Activated naive CD8-positive, alpha-beta T cell treated with anti-CD3 and anti-CD28 coated beads for 36 hours (primary cell): ENCODE results near the gene PLA2G1B. TPM values are rescaled to one million over a fixed set of nuclear protein-coding genes. Genes with fewer than 3 reads are reported as not detected.

Source experiments
- DNase-seq: peaks from one replicate; pipeline ENCODE4 v3.0.0; 2021
- H3K27ac Mint-ChIP-seq: one replicate; pipeline ENCODE4 v1.8.0; 2022; ENCODE audit warnings: mild to moderate bottlenecking, moderate library complexity, mixed read lengths
- H3K27me3 Mint-ChIP-seq: one replicate; pipeline ENCODE4 v1.8.0; 2022; ENCODE audit warnings: mild to moderate bottlenecking, mixed read lengths
- H3K36me3 Mint-ChIP-seq: one replicate; pipeline ENCODE4 v1.8.0; 2021; ENCODE audit warnings: mild to moderate bottlenecking, mixed read lengths
- H3K4me1 Mint-ChIP-seq: one replicate; pipeline ENCODE4 v1.8.0; 2021; ENCODE audit warnings: mixed read lengths
- H3K4me3 Mint-ChIP-seq: one replicate; pipeline ENCODE4 v1.8.0; 2022; ENCODE audit warnings: mild to moderate bottlenecking, moderate library complexity, mixed read lengths
- H3K9me3 Mint-ChIP-seq: one replicate; pipeline ENCODE4 v1.8.0; 2022; ENCODE audit warnings: mixed read lengths
- total RNA-seq, 2 experiments: library from RNA; stranded (reverse); gene quantifications; one replicate each; pipeline ENCODE4 v1.2.3, GENCODE V29; 2021

The PLA2G1B gene
- not detected for total RNA-seq

DNA sequence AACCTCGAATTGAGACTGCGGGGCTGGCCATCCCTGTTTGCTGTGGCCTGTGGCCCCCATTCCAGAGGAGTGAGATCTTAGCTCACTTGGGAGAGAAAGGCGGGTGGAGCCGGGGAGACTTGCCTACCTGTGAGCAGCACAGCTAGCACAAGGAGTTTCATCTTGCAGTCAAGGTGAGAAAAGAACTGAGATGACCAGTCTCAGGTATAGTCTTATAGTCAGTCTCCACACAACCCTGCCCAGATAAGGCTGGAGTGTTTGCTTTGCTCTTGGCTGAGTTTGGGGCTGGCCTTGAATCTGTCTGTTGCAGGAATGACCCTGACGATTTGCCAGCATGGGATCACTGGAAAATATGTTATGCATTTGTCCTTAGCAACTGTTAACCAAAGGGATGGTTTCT lies at the start of gene PLA2G1B:
Gene PLA2G1B (minus strand): TSS at position 187 of the 400 bp plus-strand sequence. CDS start 26 bp downstream, at position 161.
- Mint-ChIP-seq H3K4me3 (no peak within 1 kb of the TSS), H3K27ac (no peak within 1 kb of the TSS)

DNA sequence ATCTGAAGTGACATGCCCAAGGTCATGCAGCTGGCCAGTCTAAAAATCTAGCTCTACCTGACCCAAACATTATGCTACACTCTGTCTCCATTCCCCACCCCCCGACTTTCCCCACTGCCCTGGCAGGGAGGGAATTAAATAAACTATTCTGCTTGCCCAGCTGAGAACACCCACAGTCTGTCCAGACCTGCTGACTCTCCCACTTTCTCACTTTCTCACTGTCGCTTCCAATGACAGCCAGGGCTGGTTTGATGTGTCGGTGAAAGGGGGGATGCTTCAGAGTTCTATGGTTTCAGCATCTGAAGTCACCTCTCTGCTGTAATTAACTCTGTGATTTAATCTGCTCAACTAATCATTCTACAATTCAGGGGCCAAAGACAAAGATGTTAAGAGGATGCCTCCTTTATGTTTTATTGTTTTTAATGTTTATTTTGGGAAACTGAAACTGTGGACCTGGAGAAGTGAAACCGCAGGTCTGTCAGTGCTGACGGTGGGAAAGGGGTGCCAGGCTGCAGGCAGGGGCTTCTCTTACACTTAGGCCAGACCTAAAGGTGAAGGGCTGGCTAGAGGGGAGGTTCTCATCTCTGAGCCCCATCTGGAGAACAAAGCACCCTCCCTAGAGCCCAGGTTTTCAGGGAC lies 49.5 kb upstream of the PLA2G1B start:
- no peaks in the 10 kb centered on the region for H3K36me3 Mint-ChIP-seq
- H3K4me3 Mint-ChIP-seq = no peak overlapping the region
- H3K4me1 Mint-ChIP-seq = no peaks in the 10 kb centered on the region
- H3K27me3 Mint-ChIP-seq = peaks cover 50% of the 10 kb centered on the region
- no peak overlapping the region for H3K27ac Mint-ChIP-seq
- no peak for DNase-seq
- no peaks in the 10 kb centered on the region for H3K9me3 Mint-ChIP-seq

More for the DNA sequence above, at the start of gene PLA2G1B:
- Mint-ChIP-seq H3K4me1 (peaks cover 7% of the 10 kb centered on the region), H3K9me3 (no peaks in the 10 kb centered on the region), H3K27me3 (no peaks in the 10 kb centered on the region), H3K36me3 (no peaks in the 10 kb centered on the region)
- DNase-seq = no peak

GRCh38 chr12:120376416-120376815 lies 48.8 kb upstream of the PLA2G1B start:
- Mint-ChIP-seq H3K27me3 (peaks cover 56% of the 10 kb centered on the region), H3K4me1 (no peaks in the 10 kb centered on the region), H3K36me3 (no peaks in the 10 kb centered on the region), H3K4me3 (no peak overlapping the region), H3K9me3 (no peaks in the 10 kb centered on the region), H3K27ac (no peak overlapping the region)
- no peak for DNase-seq

- H3K27me3 Mint-ChIP-seq = peaks cover 58% of the 10 kb centered on the region
- no peak for DNase-seq
- no peaks in the 10 kb centered on the region for H3K36me3 Mint-ChIP-seq
- no peaks in the 10 kb centered on the region for H3K9me3 Mint-ChIP-seq
- no peak overlapping the region for H3K27ac Mint-ChIP-seq
- H3K4me1 Mint-ChIP-seq = no peaks in the 10 kb centered on the region
- no peak overlapping the region for H3K4me3 Mint-ChIP-seq
These were observed 48.4 kb upstream of the PLA2G1B start for GRCh38 chr12:120376009-120376408.

DNA sequence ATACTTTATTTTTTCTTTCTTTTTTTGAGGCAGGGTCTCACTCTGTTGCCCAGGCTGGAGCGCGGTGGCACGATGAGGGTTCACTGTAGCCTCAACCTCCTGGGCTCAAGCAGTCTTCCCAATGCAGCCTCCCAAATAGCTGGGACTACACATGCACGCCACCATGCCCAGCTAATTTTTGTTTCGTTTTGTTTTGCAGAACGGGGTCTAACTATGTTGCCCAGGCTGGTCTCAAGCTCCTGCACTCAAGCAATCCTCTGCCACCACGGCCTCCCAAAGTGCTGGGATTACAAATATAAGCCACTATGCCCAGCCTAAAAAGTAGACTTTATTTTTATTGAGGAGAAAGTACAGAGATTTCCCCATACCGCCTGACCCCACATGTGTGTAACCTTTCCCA lies 46.1 kb upstream of the PLA2G1B start:
- no peaks in the 10 kb centered on the region for H3K9me3 Mint-ChIP-seq
- H3K27me3 Mint-ChIP-seq = peaks cover 71% of the 10 kb centered on the region
- H3K4me3 Mint-ChIP-seq = no peak overlapping the region
- H3K27ac Mint-ChIP-seq = no peak overlapping the region
- H3K36me3 Mint-ChIP-seq = no peaks in the 10 kb centered on the region
- no peak for DNase-seq
- H3K4me1 Mint-ChIP-seq = peaks cover 10% of the 10 kb centered on the region

DNA sequence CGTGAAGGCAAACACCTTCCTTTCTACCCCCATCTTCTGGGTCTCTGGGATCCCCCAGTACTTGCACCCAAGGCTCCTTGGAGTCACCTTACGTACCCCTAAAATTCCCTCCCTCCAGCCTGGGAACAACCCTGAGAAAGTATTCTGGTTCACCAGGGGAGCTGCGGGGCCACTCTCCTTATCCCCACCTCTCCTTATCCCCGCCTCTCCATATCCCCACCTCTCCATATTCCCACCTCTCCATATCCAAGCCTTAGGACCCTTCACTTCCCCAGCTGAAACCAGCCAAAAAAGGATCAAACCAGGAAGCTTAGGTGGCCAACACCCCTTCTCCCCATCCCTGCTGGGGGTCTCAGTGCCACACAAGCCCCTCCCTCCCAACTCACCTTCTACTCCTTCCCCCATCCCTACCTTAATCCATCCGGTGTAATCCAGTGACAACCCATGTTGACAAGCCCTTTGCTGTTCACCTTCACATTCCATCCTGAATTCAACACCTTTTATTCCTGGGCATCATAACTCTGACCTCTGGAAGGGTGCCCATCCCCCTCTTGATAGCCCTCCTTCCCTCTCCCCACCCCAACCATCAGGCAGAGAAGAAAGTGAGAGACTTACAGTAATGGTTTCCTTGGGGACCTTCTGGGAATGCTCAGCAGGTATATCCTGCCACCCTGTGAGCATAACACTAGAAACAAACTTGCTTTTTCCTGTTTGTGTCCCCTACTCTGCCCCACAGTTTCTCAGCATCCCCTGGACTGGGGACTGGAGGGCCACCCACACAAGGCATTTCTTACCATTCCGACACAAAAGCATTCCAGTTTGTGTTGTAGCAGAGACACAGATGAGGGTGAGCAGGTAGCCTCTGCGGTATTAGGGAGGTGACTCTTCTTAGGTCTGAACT lies 43.0 kb upstream of the PLA2G1B start:
- H3K9me3 Mint-ChIP-seq = no peaks in the 10 kb centered on the region
- no peaks in the 10 kb centered on the region for H3K36me3 Mint-ChIP-seq
- H3K27me3 Mint-ChIP-seq = peaks cover 80% of the 10 kb centered on the region
- H3K4me3 Mint-ChIP-seq = peak overlapping the region; percentile 66
- DNase-seq = no peak
- H3K4me1 Mint-ChIP-seq = peaks cover 12% of the 10 kb centered on the region
- H3K27ac Mint-ChIP-seq = no peak overlapping the region

GRCh38 chr12:120369603-120370342 lies 42.2 kb upstream of the PLA2G1B start:
- H3K9me3 Mint-ChIP-seq = no peaks in the 10 kb centered on the region
- DNase-seq = no peak
- peaks cover 12% of the 10 kb centered on the region for H3K4me1 Mint-ChIP-seq
- H3K27me3 Mint-ChIP-seq = peaks cover 77% of the 10 kb centered on the region
- no peak overlapping the region for H3K27ac Mint-ChIP-seq
- no peaks in the 10 kb centered on the region for H3K36me3 Mint-ChIP-seq
- H3K4me3 Mint-ChIP-seq = peak overlapping the region; percentile 66

DNA sequence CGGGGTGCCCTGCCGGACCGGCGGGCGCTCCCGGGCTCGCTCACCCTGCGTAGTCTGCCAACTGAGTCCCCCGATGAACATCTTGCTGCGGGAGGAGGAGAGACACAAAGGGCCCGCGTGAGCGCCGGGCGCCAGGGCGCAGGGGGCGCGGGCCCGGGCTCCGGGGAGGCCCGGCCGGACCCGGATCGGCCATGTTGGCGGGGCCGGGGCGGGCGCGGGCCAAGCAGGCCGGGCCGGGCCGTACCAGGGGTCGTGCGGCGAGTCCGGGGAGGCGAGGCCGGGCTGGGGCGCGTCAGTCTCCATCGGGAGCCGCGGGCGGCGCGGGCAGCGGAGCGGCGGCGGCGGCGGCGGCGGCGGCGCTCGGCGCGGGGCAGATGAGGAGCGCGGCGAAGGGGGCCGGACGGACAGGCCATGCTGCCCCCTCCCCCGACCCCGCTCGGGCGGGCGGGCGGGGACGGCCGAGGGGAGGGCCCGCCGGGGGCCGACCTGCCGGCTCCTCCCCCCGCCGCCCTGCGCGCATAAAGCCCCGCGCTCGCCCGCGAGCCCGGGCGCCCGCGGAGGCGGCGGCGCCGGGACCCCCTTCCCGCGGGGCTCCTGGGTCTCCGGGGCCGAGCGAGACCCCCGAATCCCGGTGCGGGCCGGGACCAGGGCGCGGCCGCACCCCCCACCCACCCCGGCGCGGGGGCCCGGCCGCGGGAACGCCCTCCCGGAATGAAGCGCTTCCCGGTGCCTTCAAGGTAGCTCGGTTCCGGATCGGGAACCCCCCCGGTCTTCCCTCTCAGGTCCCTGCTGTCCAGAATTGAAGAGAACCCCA lies 41.4 kb upstream of the PLA2G1B start, which contains the start of gene MSI1:
Gene MSI1 (minus strand): TSS at position 376 of the 814 bp plus-strand sequence. CDS start 73 bp downstream, at position 303.
- Mint-ChIP-seq H3K4me1 (peaks cover 12% of the 10 kb centered on the region), H3K9me3 (no peaks in the 10 kb centered on the region), H3K27ac (no peak within 1 kb of the TSS), H3K36me3 (no peaks in the 10 kb centered on the region), H3K27me3 (peaks cover 74% of the 10 kb centered on the region), H3K4me3 (peak within 1 kb of the TSS; percentile 66)
- DNase-seq = peak; percentile 13

DNA sequence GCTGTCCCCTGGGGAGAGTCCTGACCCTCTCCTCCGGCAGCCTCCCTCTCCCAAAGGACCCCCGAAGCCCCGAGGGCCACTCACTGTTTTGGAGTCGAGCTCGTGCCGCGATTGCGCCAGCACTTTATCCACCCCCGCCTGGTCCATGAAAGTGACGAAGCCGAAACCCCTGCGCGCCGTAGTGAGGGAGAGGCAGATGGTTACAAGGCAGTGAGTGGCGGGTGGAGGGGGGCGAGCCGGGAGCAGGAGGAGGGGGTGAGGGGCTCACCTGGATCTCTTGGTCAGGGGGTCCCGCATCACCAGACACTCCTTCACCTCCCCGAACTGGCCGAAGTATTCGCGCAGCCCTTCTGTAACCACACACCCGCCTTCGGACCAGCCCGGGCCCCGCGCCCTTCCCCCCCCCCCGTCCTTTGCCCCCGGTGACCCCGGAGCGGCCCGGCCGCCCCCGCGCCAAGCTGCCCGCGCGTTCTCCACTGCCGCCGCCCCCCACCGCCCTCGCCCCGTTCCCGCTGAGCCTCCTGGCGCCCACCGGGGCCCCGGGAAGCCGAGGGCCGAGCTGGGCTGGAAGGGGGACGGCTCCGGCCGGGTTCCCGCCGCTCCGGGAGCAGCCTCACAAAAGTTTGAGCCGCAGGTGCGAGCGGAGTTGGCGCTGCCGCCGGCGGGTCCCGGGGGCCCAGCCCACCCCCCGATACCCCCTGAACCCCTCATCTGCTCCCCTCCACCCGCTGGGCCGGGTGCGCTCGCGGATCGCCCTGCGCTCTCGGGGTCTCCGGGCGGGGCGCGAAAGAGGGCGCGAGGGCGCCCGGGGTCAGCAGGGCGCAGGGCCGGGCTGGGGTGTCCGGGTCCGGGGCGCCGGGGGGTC lies 40.6 kb upstream of the PLA2G1B start:
- Mint-ChIP-seq H3K27ac (peak overlapping the region; percentile 38), H3K9me3 (no peaks in the 10 kb centered on the region), H3K27me3 (peaks cover 80% of the 10 kb centered on the region), H3K4me1 (peaks cover 12% of the 10 kb centered on the region), H3K4me3 (peak overlapping the region; percentile 65), H3K36me3 (no peaks in the 10 kb centered on the region)
- DNase-seq = peak; percentile 55

- Mint-ChIP-seq H3K9me3 (no peaks in the 10 kb centered on the region), H3K4me3 (peak overlapping the region; percentile 65), H3K4me1 (peaks cover 12% of the 10 kb centered on the region), H3K27ac (peak overlapping the region; percentile 38), H3K27me3 (peaks cover 80% of the 10 kb centered on the region), H3K36me3 (no peaks in the 10 kb centered on the region)
- no peak for DNase-seq
These were observed 39.8 kb upstream of the PLA2G1B start for GRCh38 chr12:120367233-120367923.

- H3K4me1 Mint-ChIP-seq = peaks cover 12% of the 10 kb centered on the region
- H3K27me3 Mint-ChIP-seq = peaks cover 81% of the 10 kb centered on the region
- no peak for DNase-seq
- no peak overlapping the region for H3K4me3 Mint-ChIP-seq
- H3K27ac Mint-ChIP-seq = no peak overlapping the region
- H3K36me3 Mint-ChIP-seq = no peaks in the 10 kb centered on the region
- no peaks in the 10 kb centered on the region for H3K9me3 Mint-ChIP-seq
These were observed 39.3 kb upstream of the PLA2G1B start for GRCh38 chr12:120366845-120367232.

- Mint-ChIP-seq H3K36me3 (no peaks in the 10 kb centered on the region), H3K4me3 (no peak overlapping the region), H3K27me3 (peaks cover 79% of the 10 kb centered on the region), H3K27ac (no peak overlapping the region), H3K4me1 (peaks cover 12% of the 10 kb centered on the region), H3K9me3 (no peaks in the 10 kb centered on the region)
- no peak for DNase-seq
These were observed 38.7 kb upstream of the PLA2G1B start for GRCh38 chr12:120366341-120366705.

GRCh38 chr12:120365675-120366340 lies 38.2 kb upstream of the PLA2G1B start:
- Mint-ChIP-seq H3K4me1 (peaks cover 12% of the 10 kb centered on the region), H3K27ac (no peak overlapping the region), H3K4me3 (no peak overlapping the region), H3K27me3 (peaks cover 79% of the 10 kb centered on the region), H3K9me3 (no peaks in the 10 kb centered on the region), H3K36me3 (no peaks in the 10 kb centered on the region)
- no peak for DNase-seq
